ENCODE measurements around the gene GGTLC1.
"Not testable (repeated sequence)": the region's sequence is repeated elsewhere in the genome, so short reads cannot be mapped to it uniquely, and the experiment has no call there.

Gene GGTLC1

GRCh38 chr20:23994001-23994633 is 5.5 kb upstream of the GGTLC1 start:
- DNase-seq (ENCODE audit: low read depth): not testable (repeated sequence)

GRCh38 chr20:23993440-23993839 is 4.9 kb upstream of the GGTLC1 start:
- not testable (repeated sequence) for DNase-seq (ENCODE audit: low read depth)

GRCh38 chr20:23990296-23990695 is 1.7 kb upstream of the GGTLC1 start:
- not testable (repeated sequence) for DNase-seq (ENCODE audit: low read depth)

- DNase-seq (ENCODE audit: low read depth): not testable (repeated sequence)
These were observed 387 bp upstream of the GGTLC1 start for GRCh38 chr20:23988966-23989365.

- not testable (repeated sequence) for DNase-seq (ENCODE audit: low read depth)
These were observed 1.9 kb downstream of the GGTLC1 start for GRCh38 chr20:23986716-23987115.

- not testable (repeated sequence) for DNase-seq (ENCODE audit: low read depth)
These were observed 2.3 kb downstream of the GGTLC1 start for GRCh38 chr20:23986310-23986709.

- not testable (repeated sequence) for DNase-seq (ENCODE audit: low read depth)
These were observed 2.8 kb downstream of the GGTLC1 start for GRCh38 chr20:23985790-23986225.

GRCh38 chr20:23985066-23985789 is 3.4 kb downstream of the GGTLC1 start:
- DNase-seq (ENCODE audit: low read depth): not testable (repeated sequence)

GRCh38 chr20:23984476-23985023 is 4.0 kb downstream of the GGTLC1 start:
- not testable (repeated sequence) for DNase-seq (ENCODE audit: low read depth)

GRCh38 chr20:23982112-23983018 is 6.2 kb downstream of the GGTLC1 start:
- not testable (repeated sequence) for DNase-seq (ENCODE audit: low read depth)

GRCh38 chr20:23981526-23981925 is 7.1 kb downstream of the GGTLC1 start:
- not testable (repeated sequence) for DNase-seq (ENCODE audit: low read depth)

GRCh38 chr20:23981014-23981413 is 7.6 kb downstream of the GGTLC1 start:
- not testable (repeated sequence) for DNase-seq (ENCODE audit: low read depth)

- not testable (repeated sequence) for DNase-seq (ENCODE audit: low read depth)
These were observed 8.4 kb downstream of the GGTLC1 start for GRCh38 chr20:23979899-23980811.

- not testable (repeated sequence) for DNase-seq (ENCODE audit: low read depth)
These were observed 9.2 kb downstream of the GGTLC1 start for GRCh38 chr20:23979380-23979779.

- DNase-seq (ENCODE audit: low read depth): not testable (repeated sequence)
These were observed 10.1 kb downstream of the GGTLC1 start for GRCh38 chr20:23978457-23978856.

- DNase-seq (ENCODE audit: low read depth): no peak
These were observed 13.6 kb downstream of the GGTLC1 start for GRCh38 chr20:23974966-23975365.

- no peak for DNase-seq (ENCODE audit: low read depth)
These were observed 17.3 kb downstream of the GGTLC1 start for GRCh38 chr20:23971310-23971709.

- no peak for DNase-seq (ENCODE audit: low read depth)
These were observed 18.5 kb downstream of the GGTLC1 start for GRCh38 chr20:23970049-23970448.

GRCh38 chr20:23967616-23967979 is 21.0 kb downstream of the GGTLC1 start:
- no peak for DNase-seq (ENCODE audit: low read depth)

GRCh38 chr20:23966927-23967615 is 21.5 kb downstream of the GGTLC1 start:
- DNase-seq (ENCODE audit: low read depth): no peak
